NCI-H2107 treated with DMSO at 0.1 percent for 48 hours (cell line): ENCODE data around the gene ZNF710.
"Not testable (repeated sequence)": the region's sequence is repeated elsewhere in the genome, so short reads cannot be mapped to it uniquely, and the experiment has no call there.

Source experiments
- DNase-seq: peaks from one replicate; lab custom pipeline; 2025; ENCODE audit not compliant: unreplicated experiment; lab: John Stamatoyannopoulos, UW

The ZNF710 gene

DNA sequence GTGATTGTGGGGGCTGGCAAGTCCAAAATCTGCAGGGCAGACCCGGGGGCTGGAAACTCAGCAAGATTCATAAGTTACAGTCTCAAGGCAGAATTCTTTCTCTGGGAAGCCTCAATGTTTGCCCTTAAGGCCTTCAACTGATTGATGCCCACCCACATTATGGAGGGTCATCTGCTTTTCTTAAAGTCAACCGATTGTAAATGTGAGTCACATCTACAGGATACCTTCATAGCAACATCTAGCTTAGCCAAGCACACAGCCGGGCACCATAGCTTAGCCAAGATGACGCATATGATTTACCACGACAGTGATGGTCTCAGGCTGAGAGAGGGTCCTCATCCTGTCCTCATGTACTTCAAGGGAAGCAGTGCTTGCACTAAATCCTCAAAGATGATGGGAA, 57.7 kb downstream of the ZNF710 start:
- no peak for DNase-seq

DNA sequence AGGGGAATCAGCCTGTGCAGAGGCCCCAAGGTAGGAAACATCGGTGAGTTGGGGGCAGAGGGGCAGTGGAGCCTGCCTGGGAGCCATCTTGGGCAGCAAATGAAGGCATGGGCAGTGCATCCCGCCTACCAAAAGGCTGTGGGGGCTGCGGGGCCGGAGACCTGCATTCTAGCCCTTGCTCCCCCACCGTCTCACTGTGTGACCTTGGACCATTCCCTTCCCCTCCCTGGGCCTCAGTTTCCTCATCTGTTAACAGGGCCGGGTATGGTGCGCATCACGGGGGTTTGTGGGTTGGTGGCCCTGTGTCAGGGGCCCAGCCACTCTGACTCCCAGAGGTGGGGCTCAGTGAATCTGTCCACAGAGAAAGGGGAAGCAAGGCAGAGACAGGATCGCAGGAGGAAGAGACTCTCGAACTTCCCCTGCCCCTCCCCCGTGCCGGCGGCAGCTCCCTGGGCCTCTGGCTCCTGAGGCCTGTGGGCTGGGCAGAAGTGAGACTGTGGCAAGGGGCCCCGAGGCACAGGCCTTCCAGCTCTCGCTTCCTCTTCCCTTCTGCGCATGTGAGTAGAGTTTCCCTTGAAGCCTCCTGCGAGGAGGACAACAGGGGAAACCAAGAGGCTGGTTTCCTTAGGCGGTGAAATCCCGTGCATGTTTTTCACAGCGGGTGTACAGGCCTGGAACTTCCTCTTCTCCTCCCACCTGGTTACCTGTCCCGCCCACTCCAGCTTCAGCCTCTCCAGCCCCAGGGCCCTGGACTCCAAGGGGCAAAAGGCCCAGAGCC, 58.3 kb downstream of the ZNF710 start:
- no peak for DNase-seq

DNA sequence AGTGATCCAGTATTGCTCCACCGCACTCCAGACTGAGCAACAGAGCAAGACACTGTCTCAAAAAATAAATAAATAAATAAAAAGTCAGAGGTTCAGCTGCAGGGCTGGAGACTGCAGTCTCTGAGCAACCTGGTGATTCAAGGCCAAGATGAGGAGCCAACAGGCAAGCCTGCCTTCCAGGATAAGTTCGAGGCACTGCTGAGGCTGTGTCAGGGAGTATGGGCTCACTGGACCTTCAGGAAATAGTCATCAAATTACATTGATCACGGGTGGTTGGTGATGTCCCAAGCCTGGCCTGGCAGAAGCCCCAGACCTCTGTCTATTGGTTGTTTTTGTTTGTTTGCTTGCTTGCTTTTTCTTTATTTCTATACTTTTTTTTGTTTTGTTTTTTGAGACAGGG, 59.7 kb downstream of the ZNF710 start:
- no peak for DNase-seq

DNA sequence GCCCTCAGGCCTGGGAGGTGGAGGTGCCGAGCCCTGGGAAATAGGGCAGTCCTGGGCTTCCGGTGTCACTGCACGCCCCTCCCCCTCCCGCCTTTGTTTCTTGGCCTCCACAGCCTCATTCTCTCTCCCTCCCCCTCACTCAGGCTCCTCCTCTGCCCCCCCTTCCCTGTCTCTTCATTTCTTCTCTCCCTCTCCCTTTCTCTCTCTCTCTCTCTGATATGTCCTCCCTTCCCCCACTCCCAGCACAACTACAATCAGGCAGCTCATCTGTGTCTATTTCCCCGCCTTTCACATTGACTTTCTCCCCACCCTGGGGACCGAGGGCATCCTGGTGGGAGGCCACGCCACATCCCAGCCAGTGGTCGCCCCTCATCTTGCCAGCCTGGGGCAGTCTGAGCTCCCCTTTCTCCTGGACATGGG, 60.9 kb downstream of the ZNF710 start:
- peak; percentile 57 for DNase-seq

DNA sequence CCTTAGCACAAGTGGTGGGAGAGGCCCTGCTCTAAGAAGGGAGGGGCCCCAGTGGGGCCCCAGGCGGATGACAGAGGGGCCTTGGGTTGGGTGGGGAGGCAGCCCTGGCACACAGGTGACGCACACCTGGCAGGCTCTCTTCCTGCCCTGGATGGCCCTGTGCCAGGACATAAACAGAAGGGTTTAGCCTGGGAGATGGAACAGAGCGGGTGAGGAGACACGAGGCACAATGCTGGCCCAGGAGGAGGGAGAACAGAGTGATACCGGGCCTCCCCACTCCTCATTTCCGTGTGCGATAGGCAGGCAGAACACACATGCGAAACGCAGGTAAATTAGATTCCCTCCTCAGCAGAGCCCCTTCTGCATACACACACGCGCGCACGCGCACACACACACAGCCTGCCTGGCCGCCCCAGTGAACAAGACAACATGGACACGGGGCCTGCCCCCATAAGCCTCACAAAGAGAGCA, 61.4 kb downstream of the ZNF710 start:
- peak; percentile 46 for DNase-seq

DNA sequence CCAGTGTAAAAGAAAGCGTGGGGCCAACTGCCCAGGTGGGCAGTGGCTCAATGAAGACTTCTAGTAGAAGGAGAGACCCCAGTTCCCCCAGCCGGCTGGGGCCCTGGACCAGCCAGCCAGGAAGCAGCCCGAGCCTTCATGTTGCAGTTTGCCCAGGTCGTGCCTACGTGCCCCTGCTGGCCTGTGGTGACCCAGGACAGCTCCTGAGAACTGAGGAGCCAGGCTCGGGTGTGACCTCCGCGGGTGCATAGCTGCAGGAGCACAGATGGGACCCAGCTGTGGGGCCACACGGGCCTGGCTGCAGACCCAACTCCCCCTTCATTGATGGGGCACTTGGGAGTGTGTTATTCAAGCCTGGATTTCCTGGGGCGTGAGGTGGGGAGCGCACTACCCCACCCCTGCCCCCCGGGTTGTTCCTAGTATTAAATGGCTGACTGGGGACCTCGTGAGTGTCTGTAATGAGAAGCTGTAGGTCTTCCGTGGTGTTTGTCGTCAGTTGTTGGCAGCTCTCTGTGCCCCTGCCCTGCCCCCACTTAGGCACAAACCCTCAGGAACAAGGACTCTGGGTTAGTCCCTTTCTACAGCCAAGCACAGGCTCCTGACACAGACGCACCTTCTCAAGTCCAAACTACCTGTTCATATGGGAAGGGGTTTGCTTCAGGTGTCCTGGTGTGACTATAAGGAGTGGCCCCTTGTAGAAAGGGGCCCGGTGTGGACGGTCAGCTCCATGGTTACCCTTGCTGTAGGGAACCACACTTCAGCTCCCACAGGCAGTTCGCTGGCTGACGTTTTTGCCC, 62.0 kb downstream of the ZNF710 start:
- DNase-seq, result no peak

DNA sequence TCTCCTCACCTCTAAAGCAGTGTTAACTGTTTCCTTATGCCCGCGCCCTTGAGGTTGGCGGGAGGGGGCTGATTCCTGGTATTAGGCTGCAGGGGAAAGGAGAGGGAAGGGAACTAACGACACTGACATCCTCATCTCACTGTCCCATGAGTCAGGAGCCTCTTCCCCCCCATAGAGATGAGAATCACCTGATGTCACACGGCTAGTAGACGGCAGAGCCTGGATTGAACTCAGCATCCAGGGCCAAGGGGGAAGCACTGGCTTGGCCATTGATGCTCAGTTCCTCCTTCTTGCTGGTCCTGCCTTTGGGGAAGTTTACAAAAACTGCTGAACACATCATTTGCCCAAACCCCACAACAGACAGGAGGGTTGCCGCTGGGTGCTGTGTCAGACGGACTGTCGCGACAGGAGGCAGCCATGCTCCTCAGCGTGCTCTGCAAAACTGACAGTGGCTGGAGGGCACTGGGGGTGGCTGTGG, 62.7 kb downstream of the ZNF710 start:
- no peak for DNase-seq

DNA sequence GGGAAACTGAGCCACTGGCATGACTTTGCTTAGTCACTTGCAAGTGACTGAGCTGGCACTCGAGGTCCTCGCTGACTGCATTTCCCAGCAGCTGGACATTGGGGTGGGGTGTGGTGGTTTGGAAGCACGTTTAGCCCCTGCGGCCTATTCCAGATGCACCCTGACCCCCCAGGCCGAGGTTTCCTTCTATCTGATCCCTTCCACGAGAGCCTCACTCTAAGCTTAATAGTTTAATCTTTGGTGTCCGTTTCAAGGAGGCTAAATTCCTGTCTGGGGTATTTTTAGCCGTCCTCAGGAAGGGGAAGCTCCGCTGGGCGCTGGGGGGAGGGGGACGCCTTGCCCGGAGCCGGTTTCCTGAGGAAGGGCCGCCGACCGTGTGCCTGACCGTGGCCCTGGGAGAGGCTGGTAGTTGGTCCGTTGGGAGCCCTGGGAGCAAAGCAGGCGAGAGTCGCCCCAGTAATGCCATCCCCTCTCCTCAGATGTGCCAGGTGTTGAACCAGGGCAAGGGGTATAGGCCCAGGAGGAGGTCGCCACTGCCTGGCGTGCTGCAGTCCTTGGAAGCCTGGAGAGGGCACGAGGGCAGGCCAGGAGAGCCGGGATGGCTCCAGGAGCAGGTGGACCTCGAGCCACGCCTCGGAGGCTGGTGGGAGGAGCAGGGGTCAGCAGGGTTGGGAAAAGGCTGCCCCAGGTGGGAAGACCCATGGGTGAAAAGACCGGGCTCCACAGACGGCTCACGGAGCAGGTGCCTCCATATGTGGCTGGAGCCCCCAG, 64.0 kb downstream of the ZNF710 start:
- no peak for DNase-seq

DNA sequence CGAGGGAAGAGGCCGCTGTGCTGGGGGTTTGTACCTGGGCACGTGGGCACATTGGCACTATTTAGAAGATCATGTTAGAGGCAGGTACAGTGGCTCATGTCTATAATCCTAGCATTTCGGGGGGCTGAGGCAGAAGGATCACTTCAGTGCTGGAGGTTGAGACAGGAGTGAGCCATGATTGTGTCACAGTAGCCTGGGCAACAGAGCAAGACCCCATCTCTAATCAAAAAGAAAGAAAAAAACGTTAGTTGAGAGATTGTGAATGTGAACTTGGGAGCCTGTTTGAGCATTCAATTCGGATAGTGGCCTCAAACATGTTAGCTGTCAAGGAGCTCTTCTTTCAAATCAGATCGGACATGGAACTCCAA, 64.5 kb downstream of the ZNF710 start:
- no peak for DNase-seq

DNA sequence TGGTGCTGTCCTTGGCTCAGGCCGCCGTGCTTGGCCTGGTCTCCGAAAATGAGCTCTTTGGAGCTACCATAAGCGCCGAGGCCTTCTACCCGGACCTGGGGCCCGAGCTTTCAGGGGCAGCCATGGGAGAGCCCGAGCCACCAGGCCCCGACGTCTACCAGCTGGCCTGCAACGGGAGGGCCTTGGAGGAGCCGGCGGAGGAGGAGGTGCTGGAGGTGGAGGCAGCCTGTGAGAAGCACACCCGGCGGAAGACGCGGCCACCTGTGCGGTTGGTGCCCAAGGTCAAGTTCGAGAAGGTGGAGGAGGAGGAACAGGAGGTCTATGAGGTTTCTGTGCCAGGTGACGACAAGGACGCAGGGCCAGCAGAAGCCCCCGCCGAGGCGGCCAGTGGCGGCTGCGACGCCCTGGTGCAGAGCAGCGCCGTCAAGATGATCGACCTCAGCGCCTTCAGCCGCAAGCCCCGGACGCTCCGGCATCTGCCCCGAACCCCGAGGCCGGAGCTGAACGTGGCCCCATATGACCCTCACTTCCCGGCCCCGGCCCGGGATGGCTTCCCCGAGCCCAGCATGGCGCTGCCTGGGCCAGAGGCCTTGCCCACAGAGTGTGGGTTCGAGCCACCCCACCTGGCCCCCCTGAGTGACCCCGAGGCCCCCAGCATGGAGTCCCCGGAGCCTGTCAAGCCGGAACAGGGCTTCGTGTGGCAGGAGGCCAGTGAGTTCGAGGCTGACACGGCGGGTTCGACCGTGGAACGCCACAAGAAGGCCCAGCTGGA, 66.2 kb downstream of the ZNF710 start:
- no peak for DNase-seq

DNA sequence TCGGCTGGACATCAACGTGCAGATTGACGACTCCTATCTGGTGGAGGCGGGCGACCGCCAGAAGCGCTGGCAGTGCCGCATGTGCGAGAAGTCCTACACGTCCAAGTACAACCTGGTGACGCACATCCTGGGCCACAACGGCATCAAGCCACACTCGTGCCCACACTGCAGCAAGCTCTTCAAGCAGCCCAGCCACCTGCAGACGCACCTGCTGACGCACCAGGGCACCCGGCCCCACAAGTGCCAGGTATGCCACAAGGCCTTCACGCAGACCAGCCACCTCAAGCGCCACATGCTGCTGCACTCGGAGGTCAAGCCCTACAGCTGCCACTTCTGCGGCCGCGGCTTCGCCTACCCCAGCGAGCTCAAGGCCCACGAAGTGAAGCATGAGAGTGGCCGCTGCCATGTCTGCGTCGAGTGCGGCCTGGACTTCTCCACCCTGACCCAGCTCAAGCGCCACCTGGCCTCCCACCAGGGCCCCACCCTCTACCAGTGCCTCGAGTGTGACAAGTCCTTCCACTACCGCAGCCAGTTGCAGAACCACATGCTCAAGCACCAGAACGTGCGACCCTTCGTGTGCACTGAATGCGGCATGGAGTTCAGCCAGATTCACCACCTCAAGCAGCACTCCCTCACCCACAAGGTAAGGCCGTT, 67.0 kb downstream of the ZNF710 start:
- DNase-seq, result no peak

DNA sequence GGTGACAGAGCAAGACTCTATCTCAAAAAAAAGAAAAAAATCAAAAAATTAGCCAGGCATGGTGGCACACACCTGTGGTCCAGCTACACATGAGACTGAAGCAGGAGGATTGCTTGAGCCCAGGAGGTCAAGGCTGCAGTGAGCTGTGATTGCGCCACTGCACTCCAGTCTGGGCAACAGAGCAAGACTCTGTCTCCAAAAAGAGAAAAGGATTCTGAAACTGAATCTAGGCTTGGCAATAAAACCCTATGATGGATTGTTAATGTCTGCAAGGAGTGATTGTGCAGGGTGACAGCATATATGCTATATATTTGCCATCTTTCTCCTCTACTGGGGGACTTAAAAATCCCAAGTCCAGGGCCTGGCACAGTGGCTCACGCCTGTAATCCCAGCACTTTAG, 69.5 kb downstream of the ZNF710 start:
- not testable (repeated sequence) for DNase-seq

DNA sequence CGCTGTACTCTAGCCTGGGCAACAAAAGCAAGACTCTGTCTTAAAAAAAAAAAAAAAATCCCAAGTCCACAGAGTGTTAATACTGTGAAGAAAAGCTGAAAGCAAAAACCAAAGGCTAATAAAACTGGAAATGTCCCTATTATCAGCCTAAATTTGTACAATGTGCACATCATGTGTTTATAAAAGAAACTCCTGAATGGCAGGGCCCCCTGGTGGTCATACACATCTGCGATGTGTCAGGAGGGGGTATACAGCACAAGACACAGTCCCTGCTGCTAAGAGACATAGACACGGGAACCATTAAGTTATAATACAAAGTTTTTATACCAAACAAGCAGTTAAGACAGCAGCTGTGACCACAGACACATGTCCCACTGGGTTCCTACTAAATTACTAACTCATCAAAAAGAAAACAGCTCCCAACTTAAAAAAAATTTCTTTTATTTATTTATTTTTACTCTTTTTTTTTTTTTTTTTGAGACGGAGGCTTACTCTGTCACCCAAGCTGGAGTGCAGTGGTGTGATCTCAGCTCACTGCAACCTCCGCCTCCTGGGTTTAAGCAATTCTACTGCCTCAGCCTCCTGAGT, 70.2 kb downstream of the ZNF710 start:
- DNase-seq, result no peak

DNA sequence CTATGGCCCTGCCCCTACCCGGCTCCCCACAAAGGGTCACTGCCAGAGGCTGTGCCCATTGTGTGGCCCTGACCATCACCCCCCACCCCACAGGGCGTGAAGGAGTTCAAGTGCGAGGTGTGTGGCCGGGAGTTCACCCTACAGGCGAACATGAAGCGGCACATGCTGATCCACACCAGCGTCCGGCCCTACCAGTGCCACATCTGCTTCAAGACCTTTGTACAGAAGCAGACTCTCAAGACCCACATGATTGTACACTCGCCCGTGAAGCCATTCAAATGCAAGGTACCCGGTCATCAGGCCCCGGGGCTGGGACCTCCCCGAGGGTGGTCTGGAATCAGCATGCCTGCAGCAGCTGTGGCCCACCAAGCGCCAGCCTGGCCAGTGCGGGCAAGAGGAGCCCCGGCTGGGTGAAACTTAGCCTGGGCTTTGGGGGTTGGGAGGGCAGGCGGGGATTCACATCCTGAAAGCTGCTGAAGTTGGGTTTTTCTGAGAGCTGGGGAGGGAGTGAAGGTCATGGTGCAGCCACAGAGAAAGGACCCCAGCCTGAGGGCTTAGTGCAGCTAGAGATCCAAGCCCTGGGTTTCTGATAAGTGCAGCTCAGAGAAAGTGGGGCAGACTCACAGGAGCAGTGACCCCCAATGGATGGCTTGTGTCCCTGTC, 72.0 kb downstream of the ZNF710 start:
- DNase-seq, result no peak

DNA sequence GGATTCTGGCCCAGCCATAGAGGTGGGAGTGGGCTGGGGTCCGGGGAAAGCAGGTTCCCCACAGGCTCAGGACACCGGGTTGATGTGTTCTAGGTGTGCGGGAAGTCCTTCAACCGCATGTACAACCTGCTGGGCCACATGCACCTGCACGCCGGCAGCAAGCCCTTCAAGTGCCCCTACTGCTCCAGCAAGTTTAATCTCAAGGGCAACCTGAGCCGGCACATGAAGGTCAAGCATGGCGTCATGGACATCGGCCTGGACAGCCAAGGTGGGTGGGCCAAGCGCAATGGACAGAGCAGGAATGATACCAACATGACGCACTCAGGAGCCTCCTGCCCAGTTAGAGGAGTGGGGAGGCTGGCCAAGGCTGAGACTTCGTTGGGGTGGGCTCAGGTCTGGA, 72.9 kb downstream of the ZNF710 start:
- no peak for DNase-seq

DNA sequence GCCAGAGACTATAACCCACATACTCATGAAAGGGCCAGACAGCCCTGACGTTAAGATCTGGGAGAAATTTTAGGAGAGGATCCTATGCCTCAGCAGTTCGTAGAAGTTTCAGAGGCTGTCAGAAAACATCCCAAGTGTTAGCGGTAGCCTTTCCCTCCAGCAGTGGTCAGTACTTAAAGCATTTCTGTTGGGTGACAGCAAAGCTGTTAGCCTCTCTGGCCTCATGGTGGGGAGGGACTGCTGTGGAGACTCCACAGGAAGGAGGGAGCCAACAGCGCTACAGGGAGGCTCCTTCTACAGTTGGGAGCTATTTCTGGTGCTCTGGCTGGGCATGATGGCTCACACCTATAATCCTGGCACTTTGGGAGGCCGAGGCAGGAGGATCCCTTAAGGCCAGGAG, 73.8 kb downstream of the ZNF710 start:
- no peak for DNase-seq

DNA sequence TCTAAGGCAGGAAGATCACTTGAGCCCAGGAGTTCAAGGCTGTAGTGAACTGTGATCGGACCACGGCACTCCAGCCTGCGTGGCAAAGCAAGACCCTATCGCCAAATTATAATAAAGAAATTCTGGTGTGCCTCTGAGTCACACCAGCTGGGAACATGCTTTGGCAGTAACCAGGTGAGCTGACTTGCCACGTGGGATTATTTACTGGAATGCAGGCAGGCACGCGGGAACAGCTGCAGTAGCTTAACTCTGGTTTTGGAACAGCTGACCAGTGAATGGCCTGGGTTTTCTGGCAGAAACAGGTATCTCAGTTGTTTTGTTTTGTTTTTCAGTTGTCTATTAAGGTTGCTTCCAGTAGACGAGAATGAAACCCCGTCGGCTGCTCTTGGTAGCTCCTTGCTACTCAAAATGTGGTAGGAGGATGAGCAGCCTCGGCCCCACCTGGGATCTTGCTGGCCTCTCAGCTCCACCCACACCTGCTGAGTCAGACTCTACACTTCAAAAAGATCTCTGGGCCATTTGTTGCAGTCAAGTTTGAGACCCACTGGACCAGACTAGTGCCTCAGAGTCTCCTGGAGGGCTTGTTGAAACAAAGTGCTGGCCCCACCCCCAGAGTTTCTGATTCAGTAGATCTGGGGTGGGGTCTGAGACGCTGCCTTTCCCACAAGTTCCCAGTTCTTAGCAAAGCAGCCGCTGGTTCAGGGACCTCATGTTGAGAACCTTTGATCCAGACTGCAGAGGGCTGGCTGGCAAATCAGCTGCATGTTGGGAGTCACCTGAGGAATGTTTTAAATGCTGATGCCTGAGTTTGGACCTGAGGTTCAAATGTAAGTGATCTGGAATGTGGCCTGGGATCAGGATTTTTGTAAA, 74.5 kb downstream of the ZNF710 start:
- DNase-seq, result no peak

DNA sequence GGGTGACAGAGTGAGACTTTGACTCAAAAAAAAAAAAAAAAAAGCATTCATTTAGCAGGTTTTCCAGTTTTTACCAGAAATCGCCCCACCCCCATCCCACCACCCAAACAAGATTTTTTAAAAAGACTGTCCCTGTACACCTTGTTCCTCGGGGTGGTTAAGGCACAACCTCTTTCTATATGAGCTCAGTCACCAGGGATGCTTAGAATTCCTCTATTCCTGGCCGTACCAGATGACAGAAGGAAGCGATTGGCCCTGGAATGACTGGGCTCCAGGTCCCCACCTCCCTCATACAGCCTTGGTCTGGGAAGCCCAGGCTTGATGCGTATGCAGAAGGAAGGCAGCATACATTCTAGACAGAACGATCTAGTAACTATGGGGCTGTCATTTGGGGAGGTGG, 75.6 kb downstream of the ZNF710 start:
- no peak for DNase-seq
